ENCODE data around the gene MGAT5.

The MGAT5 gene

DNA sequence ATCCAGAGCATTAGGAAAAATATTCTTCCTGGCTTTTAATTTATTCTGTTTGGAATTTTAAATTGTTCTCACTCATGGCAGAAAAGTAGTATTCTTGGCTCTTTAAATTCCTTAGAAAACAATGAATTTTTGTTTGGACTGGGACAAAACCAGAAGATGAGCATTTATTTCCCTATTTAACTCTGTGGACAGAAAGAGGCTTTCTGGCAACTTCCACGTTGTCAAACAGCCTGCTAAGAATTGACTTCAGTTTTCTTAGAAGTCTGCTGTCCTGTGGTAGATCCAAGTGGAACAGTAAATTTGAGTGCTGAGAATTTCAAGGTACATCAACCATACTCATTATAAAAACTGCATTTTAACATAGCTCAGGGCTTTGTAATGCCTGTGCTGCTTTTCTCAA is 83.8 kb downstream of the MGAT5 start (continued):
- TF ChIP-seq INSM2 (tag by site-specific recombination; IDR thresholded peaks at IDR 0.05) (no peak), MYNN (tag by site-specific recombination; IDR thresholded peaks at IDR 0.05; ENCODE audit: borderline replicate concordance) (no peak)
- TF ChIP-seq, protein P1, sequence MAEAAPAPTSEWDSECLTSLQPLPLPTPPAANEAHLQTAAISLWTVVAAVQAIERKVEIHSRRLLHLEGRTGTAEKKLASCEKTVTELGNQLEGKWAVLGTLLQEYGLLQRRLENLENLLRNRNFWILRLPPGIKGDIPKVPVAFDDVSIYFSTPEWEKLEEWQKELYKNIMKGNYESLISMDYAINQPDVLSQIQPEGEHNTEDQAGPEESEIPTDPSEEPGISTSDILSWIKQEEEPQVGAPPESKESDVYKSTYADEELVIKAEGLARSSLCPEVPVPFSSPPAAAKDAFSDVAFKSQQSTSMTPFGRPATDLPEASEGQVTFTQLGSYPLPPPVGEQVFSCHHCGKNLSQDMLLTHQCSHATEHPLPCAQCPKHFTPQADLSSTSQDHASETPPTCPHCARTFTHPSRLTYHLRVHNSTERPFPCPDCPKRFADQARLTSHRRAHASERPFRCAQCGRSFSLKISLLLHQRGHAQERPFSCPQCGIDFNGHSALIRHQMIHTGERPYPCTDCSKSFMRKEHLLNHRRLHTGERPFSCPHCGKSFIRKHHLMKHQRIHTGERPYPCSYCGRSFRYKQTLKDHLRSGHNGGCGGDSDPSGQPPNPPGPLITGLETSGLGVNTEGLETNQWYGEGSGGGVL (tag by site-specific recombination; IDR thresholded peaks at IDR 0.05): no peak

- CTCF ChIA-PET: interaction anchor here (1.6 to 2.2 kb wide), 2 partner anchors 11 to 93 kb away, joined by 4 read pairs; no protein-coding TSS in a partner anchor
- POLR2A ChIA-PET: no interaction called here
- H3K36me3 ChIP-seq (ENCODE audit: control insufficient read depth in 2 of 2, insufficient read depth in 1 of 2, low read length in 2 of 2): peaks cover 0 to 8% of the 10 kb centered on the region in 2 experiments; a peak in 1 of 3 replicates
- H3K4me1 ChIP-seq (ENCODE audit: control insufficient read depth, insufficient read depth, low read length): peaks cover 14% of the 10 kb centered on the region; the same call in 1 of the 2 replicates
- H3K4me3 ChIP-seq (ENCODE audit: low read depth, low read length): no peak overlapping the region
- no peaks in the 10 kb centered on the region for H3K9me3 ChIP-seq (ENCODE audit: control insufficient read depth, insufficient read depth, low read depth, low read length)
- H3K27ac ChIP-seq (ENCODE audit: extremely low read depth, low read depth, low read length): no peak overlapping the region
- TF ChIP-seq OVOL3 (tag by site-specific recombination; IDR thresholded peaks at IDR 0.05): no peak
- TF ChIP-seq, protein P2, sequence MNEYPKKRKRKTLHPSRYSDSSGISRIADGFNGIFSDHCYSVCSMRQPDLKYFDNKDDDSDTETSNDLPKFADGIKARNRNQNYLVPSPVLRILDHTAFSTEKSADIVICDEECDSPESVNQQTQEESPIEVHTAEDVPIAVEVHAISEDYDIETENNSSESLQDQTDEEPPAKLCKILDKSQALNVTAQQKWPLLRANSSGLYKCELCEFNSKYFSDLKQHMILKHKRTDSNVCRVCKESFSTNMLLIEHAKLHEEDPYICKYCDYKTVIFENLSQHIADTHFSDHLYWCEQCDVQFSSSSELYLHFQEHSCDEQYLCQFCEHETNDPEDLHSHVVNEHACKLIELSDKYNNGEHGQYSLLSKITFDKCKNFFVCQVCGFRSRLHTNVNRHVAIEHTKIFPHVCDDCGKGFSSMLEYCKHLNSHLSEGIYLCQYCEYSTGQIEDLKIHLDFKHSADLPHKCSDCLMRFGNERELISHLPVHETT (tag by site-specific recombination; IDR thresholded peaks at IDR 0.05): no peak
- no peak for TF ChIP-seq ZNF776 (tag by site-specific recombination; IDR thresholded peaks at IDR 0.05; ENCODE audit: borderline replicate concordance)
- no peak for TF ChIP-seq ZBTB49 (tag by site-specific recombination; IDR thresholded peaks at IDR 0.05; ENCODE audit: low read depth)
- no peak for TF ChIP-seq ZSCAN30 (tag by site-specific recombination; IDR thresholded peaks at IDR 0.05)
- no peak for TF ChIP-seq KLF17 (tag by site-specific recombination; IDR thresholded peaks at IDR 0.05)
- TF ChIP-seq ZNF26 (tag by site-specific recombination; IDR thresholded peaks at IDR 0.05): no peak
- TF ChIP-seq ZNF366 (tag by site-specific recombination; conservative IDR thresholded peaks at IDR 0.05): no peak
- TF ChIP-seq, protein P3, sequence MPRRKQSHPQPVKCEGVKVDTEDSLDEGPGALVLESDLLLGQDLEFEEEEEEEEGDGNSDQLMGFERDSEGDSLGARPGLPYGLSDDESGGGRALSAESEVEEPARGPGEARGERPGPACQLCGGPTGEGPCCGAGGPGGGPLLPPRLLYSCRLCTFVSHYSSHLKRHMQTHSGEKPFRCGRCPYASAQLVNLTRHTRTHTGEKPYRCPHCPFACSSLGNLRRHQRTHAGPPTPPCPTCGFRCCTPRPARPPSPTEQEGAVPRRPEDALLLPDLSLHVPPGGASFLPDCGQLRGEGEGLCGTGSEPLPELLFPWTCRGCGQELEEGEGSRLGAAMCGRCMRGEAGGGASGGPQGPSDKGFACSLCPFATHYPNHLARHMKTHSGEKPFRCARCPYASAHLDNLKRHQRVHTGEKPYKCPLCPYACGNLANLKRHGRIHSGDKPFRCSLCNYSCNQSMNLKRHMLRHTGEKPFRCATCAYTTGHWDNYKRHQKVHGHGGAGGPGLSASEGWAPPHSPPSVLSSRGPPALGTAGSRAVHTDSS (tag by site-specific recombination; IDR thresholded peaks at IDR 0.05): no peak
- TF ChIP-seq ZNF837 (tag by site-specific recombination; IDR thresholded peaks at IDR 0.05): no peak
- TF ChIP-seq ATF2 (tag by site-specific recombination; IDR thresholded peaks at IDR 0.05; ENCODE audit: low read depth): no peak
- TF ChIP-seq ZNF311 (tag by site-specific recombination; IDR thresholded peaks at IDR 0.05; ENCODE audit: borderline replicate concordance): no peak
- TF ChIP-seq ZNF514 (tag by site-specific recombination; IDR thresholded peaks at IDR 0.05): no peak
- no peak for TF ChIP-seq IKZF3 (tag by site-specific recombination; IDR thresholded peaks at IDR 0.05)
- no peak for TF ChIP-seq ZNF558 (tag by site-specific recombination; IDR thresholded peaks at IDR 0.05)
- no peak for TF ChIP-seq ZNF660 (tag by site-specific recombination; IDR thresholded peaks at IDR 0.05)
- TF ChIP-seq ZNF292 (tag by site-specific recombination; IDR thresholded peaks at IDR 0.05; ENCODE audit: borderline replicate concordance, low read depth): no peak
Measured at GRCh38 chr2:134338208-134338607, 84.3 kb downstream of the MGAT5 start.
